Dedifferentiated amniotic fluid mesenchymal stem cell (primary cell): ENCODE data around the gene GAPVD1.
"Not testable (repeated sequence)": the region's sequence is repeated elsewhere in the genome, so short reads cannot be mapped to it uniquely, and the experiment has no call there.

ENCODE experiments used
- DNase-seq: peaks from one replicate; pipeline ENCODE4 v3.0.0-alpha.2; 2016; ENCODE audit errors: extremely low spot score

GAPVD1 gene

DNA sequence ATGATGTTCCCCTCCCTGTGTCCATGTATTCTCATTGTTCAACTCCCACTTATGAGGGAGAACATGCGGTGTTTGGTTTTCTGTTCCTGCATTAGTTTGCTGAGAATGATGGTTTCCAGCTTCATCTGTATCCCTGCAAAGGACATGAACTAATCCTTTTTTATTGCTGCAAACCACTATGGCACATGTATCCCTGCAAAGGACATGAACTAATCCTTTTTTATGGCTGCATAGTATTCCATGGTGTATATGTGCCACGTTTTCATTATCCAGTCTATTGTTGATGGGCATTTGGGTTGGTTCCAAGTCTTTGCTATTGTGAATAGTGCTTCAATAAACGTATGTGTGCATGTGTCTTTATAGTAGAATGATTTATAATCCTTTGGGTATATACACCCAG lies 54.7 kb downstream of the GAPVD1 start:
- DNase-seq = not testable (repeated sequence)

DNA sequence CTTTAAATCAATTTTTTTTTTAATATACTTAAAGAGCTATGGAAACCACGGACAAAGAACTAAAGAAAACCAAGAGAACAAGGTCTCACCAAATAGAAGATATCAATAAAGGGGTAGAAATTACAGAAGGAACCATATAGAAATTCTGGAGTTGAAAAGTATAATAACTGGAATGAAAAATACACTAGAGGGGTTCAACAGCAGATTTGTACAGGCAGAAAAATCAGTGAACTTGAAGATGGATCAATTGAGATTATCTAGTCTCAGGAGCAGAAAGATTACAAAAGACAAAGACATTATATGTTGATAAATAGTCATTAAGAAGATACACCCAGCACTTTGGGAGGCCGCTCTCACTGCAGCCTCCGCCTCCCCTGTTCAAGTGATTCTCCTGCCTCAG lies 56.1 kb downstream of the GAPVD1 start:
- no peak for DNase-seq

DNA sequence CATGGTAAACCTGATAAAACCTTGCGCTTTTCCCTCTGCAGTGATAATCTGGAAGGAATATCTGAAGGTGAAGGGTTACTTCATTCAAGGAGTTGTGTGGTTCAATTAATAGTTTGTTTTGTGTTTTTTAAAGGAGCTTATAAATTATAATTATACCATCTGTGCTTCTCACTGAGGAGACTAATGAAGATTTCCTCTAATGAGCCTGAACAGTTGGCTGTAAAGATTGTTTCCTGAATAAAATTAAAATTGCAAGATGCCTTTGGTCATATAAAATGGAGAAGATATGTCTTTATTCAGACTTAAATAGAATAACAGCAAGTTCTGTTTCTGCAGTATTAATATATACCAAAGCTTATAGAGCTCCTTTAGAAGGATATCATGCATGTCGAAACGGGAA lies 59.9 kb downstream of the GAPVD1 start:
- DNase-seq = no peak

DNA sequence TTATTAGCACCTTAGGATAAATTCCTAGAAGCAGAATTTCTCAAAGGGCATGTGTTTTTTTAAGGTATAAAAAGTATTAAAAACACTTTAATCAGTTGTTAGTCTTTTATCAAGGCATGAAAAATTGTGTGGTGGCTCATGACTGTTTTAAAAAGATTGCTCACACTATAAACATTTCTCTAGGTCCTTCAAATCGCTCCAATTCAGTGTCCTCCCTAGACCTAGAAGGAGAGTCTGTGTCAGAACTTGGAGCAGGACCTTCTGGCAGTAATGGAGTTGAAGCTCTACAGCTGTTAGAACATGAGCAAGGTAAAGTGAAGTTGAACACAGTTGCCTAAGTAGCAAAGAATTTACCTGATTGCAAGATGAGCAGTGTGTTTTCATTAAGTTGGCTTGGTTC lies 62.0 kb downstream of the GAPVD1 start:
- DNase-seq = no peak

DNA sequence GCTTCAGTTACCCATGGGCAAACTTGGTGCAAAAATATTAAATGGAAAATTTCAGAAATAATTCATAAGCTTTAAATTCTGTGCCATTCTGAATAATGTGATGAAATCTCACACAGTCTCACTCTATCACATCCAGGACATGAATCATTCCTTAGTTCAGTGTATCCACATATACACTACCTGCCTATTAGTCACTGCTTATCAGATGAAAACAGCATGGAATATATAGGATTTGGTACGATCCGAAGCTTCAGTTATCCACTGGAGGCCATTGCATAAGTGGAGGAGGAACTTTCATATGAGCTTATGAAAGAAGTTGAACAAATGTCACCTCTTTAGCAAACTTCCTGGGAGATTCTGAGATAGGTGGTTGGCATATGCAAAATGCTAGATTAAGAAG lies 64.2 kb downstream of the GAPVD1 start:
- no peak for DNase-seq

DNA sequence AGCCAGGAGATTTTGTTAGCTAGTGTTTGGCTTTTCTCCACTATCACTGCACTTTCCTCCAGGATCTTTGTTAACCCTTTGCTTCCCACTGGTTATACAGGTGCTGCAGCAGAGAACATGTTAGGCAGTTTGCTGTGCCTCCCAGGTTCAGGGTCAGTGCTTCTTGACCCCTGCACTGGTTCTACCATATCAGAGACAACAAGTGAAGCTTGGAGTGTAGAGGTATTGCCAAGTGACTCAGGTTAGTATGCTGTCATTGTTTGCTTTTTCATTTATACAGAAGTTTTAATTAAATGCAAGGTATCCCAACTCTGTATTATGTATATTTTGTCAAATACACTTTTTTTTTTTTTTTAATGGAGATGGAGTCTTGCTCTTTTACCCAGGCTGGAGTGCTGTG lies 68.4 kb downstream of the GAPVD1 start:
- DNase-seq = no peak

DNA sequence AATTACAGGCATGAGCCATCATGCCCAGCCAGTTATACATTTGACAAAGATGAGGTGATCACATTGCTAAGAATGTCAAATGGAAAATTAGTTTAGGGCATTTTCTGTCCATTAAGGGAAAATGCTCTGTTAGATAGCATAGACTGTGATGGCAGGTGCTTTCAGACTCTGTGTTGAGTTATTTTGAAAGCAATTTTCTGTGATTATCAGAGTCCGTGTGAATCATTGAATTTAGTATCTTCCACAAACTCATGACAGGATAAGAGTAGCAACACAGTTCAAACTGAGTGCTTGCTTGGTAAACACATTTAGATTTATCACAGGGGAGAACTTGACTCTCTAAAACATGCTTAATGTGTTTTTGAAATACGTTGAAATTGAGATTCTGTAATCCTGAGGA lies 69.0 kb downstream of the GAPVD1 start:
- DNase-seq = no peak

DNA sequence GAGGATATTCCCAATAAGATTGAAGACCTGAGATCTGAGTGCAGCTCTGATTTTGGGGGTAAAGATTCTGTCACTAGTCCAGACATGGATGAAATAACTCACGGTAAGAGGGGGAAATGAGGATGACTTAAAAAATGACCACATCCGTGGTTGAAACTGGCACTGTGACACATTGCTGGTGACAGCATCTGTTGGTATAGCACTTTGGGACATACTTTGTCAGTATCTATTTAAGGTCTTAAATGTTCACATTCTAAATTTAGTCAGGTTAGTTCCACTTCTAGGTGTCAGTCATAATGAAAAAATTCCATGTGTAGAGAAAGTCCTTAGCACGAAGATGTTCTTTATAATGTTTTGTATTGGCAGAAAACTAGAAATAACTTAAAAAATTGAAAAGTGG lies 70.9 kb downstream of the GAPVD1 start:
- no peak for DNase-seq

DNA sequence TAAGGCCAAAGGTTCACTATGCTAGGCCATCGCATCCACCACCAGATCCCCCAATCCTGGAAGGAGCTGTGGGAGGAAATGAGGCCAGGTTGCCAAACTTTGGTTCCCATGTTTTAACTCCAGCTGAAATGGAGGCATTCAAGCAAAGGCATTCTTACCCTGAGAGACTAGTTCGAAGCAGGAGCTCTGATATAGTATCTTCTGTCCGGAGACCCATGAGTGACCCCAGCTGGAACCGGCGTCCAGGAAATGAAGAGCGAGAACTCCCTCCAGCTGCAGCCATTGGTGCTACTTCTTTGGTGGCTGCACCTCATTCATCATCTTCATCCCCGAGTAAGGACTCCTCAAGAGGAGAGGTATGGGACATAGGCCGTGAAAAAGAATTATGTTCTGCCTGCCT lies 75.6 kb downstream of the GAPVD1 start:
- DNase-seq = no peak

DNA sequence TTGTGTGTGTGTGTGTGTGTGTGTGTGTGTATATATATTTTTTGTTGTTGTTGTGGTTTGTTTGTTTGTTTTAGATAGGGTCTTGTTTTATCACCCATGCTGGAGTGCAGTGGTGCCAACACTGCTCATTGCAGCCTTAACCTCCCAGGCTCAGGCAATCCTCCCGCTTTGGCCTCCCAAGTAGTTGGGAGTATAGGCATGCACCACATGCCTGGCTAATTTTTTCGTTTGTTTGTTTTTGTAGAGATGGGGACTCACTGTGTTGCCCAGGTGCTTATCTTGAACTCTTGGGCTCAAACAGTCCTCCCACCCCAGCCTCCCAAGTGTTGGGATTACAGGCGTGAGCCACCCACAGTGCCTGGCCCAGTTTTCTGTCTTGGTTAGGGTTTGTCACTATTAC lies 77.3 kb downstream of the GAPVD1 start:
- no peak for DNase-seq

DNA sequence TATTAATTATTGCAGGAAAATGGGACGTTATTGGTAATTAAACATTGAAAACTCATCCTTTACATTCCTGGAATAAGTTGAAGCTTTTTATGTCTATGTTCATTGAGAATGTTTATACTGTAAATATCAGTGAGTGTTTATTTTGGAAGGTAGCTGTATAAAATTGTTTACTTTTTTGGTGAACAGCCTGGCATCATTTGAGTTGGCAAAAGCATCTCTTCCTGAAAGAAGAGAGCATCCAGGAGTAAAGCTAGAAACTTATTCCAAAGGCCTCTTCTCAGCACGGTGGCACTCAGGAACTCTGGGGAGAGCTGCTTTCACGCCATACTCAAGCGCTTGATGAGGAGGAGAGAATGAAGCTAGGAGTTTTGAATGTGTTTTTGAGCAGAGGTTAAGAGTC lies 79.9 kb downstream of the GAPVD1 start:
- DNase-seq = no peak

DNA sequence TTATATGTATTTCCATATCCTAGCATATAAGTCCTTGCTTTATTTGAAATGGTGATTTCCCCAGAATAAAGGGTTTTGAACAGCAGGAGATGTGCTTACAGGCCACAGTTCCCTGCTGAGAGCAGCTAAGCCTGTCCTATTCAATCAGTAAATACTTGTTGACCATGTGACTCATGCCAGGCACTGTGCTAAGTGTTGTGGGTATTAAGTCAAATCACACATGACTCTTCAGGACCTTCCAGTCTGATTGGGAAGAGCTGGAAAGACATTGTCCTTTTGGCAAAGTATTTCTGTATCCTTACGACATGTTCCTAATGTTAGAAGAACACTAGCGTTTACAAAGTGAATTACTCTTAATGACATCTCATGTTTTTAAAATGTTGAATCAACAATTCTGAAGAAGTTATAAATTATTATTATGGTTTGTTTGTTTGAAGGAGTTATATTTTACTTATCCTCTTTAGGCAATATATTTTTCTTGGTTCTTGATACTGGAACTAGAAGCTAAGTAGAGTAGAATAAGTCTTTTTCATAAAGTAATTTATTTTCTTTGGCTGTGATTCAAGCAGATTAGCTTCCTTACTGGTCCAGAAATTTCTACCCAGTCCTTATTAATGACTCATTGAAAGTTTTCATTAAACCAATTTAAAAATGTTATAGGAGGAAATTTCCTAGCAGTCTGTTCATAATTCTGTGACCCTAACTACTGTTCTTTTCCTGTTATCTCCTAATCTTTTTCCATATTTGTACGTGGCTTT lies 82.1 kb downstream of the GAPVD1 start:
- DNase-seq = no peak

DNA sequence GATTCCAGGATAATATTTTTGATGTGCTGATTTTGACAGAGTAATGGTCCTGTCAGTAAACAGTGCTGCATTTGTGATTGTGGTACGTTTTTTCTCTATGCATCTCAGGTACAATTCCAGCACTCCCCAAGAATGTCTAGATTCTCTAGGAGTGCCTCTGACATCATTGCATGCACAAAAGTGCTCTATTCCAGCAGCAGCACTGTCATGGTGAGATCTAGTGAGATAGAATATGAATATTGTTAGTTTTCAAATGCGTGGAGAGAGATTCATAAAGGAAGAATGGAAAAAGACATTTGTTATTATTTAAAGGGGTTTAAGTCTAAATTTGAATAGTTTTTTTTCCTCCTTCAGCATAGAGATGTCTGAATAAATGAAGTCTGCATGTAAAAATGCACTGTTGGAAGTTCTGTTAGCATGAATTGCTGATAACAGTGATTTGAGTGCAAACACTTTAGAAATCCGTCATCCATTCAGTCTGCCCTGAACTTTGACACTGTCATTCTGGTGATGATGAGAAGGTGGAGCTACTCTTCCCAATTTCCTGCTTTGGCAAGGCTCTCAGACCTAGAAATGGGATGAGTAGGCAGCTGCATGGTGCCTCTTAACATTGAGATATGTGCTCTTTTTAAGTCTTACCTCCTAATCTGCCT lies 84.6 kb downstream of the GAPVD1 start:
- DNase-seq = no peak

DNA sequence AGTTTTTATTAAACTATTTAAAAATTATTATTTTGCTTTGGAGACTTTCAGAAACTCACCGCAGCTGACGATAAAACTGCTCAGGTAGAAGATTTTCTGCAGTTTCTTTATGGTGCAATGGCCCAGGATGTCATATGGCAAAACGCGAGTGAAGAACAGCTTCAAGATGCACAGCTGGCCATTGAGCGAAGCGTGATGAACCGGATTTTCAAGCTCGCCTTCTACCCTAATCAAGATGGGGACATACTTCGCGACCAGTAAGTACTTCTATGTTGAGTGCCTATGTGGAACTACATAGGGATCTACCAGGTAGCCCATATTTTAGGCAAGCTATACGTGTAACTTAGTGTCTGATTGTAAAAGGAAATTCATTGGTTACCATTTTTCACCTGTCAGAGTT lies 94.0 kb downstream of the GAPVD1 start:
- DNase-seq = no peak

DNA sequence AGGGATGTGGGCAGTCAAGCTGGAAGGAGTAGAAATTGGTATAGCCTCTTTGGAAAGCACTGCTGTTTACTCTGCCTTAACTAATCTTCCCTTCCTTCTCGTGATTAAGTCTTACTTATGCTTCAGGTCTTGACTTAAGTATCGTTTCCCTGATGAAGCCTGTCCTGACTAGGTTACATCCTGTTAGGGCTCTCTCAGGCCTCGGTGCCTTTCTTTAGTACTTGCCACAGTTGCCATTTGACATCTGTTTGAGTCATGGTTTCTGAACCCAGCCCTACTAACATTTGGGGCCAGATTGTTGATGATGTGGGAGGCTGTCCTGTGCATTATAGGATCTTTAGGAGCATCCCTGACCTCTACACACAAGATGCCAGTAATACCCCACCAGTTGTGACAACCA lies 94.4 kb downstream of the GAPVD1 start:
- DNase-seq = no peak

DNA sequence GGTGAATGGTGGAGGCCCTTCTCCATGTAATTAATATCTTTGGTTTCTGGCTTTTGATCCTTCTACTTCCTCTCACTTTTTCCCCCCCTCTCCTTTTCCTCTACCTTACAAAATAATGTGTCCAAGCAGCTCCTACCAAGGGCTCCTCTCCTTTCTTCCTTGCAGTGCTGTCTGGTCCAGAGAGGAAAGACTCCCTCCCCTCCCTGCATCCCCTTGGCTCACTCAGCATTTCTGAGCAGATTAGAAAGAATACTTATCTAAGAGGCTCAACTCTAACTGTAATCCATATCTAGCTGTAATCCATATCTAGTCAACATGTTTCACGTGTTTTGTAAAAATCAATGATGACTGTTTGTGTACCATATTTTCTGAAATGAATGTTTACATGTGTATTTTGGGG lies 97.4 kb downstream of the GAPVD1 start:
- no peak for DNase-seq

DNA sequence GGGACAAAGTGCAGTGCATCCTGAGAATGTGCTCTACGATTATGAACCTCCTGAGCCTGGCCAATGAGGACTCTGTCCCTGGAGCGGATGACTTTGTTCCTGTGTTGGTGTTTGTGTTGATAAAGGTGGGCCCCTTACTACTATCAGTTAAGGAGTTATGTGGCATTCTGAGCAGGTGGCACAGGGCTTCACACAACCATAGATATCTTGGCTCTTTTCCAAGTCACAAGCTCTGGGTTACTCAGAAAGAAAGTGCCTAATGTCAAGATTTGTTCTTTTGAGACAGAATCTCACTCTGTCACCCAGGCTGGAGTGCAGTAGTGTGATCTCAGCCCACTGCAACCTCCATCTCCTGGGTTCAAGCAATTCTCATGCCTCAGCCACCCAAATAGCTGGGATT lies 99.0 kb downstream of the GAPVD1 start:
- no peak for DNase-seq

DNA sequence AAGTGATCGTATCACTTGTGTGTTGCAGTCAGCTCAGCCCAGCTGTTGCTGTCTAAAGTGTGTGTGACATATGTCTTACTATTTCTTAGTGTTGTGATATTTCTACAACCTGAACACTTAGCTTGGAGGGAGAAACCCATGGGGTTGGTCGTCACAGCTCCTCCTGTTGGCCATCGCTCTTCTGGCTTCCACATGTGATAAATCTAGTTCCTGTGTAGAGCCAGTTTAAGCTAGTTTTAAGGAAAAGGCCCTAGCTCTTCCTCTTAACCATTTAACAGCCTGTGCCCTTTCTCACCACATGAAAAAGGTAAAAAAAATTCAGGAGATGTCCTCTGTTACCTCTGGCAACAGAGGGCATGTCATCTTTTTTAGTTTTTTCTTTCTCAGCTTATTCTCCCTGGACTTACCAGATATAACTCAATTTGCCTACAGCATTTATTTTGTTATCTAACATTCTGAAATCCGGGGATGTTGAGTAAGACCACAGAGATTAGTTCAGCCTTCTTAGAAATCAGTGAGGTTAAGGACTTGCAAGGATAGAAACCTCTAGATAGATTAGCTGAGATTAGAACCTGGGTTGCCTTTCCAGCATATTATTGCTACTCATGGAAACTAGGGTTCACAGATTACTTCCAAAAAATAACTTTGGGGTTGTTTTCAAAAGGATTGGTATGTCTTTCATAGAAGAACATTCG lies 100.4 kb downstream of the GAPVD1 start:
- no peak for DNase-seq

DNA sequence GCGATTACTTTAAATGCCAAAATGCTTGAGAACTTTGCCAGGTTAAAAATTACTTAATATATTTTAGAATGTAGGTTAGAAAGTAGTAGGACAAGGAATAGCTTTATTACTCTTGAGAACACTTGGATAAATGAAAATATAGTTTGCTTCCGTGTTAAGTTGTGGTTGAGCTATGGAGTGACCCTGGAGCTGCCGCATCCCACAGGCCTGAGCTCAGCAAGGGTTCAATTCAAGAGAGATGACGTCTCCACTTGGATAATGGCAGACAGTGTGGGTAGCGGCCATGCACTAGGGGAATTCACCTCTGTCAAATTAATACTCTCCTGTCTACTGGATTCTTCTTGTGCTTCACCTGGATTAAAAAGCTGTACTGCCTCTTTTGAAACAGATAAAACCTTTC lies 105.0 kb downstream of the GAPVD1 start:
- no peak for DNase-seq

DNA sequence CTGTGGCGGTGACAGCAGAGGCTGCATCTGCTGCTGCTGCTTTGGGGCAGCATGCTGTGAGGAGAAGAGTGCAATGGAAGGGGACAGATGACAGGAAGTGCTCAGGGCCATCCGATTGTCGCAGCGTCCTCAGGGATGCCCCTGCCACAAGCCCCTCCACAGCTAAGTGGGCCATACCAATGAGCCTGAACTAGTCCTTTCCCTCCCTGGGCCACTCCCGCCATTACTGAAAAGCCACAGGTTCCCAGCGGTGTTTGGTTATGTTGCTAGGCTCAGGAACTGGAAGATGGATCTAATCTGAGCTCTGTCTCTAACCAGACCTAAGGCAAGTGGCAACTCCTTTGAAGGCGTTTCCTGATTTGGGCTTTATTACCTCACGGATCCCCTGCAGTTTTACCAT lies 109.2 kb downstream of the GAPVD1 start:
- DNase-seq = no peak

DNA sequence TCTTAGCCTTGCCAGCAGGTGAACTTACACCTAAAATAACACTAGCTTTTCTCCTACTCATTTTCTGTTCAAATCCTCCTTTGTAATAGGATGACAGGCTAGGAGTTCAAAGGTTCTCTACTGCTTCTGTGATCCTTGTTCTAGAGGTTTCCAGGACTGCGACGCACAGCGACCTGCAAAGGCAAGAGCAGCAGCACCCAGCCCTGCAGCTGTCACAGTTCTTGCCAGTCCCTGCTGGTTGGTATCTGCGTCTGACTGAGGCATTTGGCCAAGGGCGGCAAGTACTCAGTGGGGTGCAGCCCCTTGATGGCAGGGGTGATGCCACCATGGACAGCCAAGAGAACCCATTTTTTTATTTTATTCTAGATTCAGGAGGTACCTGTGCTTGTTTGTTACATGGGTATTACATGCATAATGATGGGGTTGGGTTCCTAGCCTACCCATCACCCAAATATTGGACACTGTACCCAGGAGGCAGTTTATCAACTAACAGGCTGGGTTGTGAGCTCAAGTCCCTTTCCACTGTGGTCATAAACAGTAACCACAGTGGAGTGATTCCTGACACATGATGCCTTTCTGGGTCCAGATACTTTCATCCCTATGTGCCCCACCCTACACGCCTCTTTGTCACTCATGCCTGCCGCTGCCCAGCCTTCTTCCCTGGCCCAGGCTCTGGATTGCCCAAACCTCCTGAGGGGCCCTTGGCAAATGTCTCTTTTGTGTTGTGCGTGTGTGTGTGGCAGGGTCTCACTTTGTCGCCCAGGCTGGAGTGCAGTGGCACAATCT lies 111.0 kb downstream of the GAPVD1 start:
- DNase-seq = no peak
